ENCODE results near the gene REEP1. TPM values are rescaled to one million over a fixed set of nuclear protein-coding genes. Genes with fewer than 3 reads are reported as not detected.
A peak's percentile ranks its signal among the peaks of the same experiment; 100 is the strongest.

Gene REEP1
- total RNA-seq, 5 donors from 2014 or later (not counting 1 experiment from before 2014, with no cell fraction given): 0.12 to 1.0 (median 0.18) TPM; not detected in 1

DNA sequence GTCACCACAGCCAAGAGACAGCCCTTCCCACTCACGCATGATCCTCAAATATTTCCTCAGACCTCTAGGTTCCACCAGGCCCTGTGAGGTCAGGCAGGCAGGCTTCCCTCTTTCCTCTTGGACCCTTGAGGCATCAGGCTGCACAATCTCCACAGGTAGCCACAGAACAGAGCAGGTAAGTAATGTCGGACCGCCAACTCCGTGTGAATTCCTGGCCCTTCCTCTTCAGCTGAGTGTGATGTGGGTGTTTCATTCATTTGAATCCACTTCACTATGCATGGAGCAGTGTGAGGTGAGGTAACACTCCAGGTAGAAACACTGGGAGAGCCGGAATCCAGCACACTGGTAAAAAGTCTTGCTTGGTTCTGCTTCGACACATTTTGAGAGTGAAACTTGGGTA is 94.2 kb downstream of the REEP1 start:
- Mint-ChIP-seq H3K27ac (no peak overlapping the region), H3K27me3 (peaks cover 0 to 3% of the 10 kb centered on the region in 2 donors), H3K9me3 (no peaks in the 10 kb centered on the region), H3K4me3 (no peak overlapping the region), H3K4me1 (peaks cover 5 to 14% (median 13%) of the 10 kb centered on the region in 3 donors), H3K36me3 (no peaks in the 10 kb centered on the region)
- H3K27me3 ChIP-seq (replicated peaks in 1 of 2; ENCODE audit: control insufficient read depth in 2 of 2, extremely low read depth in 1 of 2, insufficient read depth in 2 of 2, low read length in 1 of 2): no peaks in the 10 kb centered on the region
- H3K9me3 ChIP-seq: no peaks in the 10 kb centered on the region
- no peaks in the 10 kb centered on the region for H3K36me3 ChIP-seq (ENCODE audit: control insufficient read depth in 2 of 2, extremely low read depth in 1 of 2, insufficient read depth in 1 of 2, low read length in 1 of 2)
- ChIA-PET POLR2A (no interaction called here), CTCF (no interaction called here)
- H3K27ac ChIP-seq (ENCODE audit: low read length): no peak overlapping the region
- WGBS (ENCODE audit: insufficient coverage): 93% methylated on average over 3 of the region's 6 CpGs
- ATAC-seq (replicated peaks in 1 of 4) (no peak), DNase-seq (no peak)
- H3K4me1 ChIP-seq (ENCODE audit: control insufficient read depth in 1 of 2, extremely low read depth in 1 of 2, insufficient read depth in 2 of 2, low read length in 2 of 2): peaks cover 5 to 14% of the 10 kb centered on the region in 2 experiments
- H3K4me3 ChIP-seq (ENCODE audit: control insufficient read depth in 1 of 2, extremely low read depth in 1 of 2, low read length in 1 of 2): no peak overlapping the region

DNA sequence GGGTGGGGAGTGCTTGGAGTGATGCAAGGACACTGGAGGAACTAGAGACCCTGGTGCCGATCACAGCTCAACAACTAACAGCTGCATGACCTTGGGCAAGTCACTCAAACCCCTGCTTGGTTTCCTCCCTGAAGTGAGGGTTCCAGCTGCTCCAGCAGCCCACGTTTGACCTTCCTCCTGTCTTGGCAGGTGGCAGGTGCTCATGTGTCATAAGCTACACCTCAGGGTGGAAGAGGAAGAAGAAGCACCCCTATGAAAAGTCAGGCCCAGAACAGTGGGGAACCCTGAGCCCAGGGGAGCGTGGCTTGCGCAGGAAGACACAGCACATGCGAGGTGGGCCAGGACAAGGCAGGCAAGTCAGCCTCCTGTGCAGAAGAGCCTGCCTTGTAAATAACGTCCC is 95.8 kb downstream of the REEP1 start:
- 72% methylated on average over 4 of the region's 6 CpGs for WGBS (ENCODE audit: insufficient coverage)
- CTCF ChIA-PET: no interaction called here

GRCh38 chr2:86240251-86240650 is 97.2 kb downstream of the REEP1 start:
- H3K9me3 ChIP-seq: no peaks in the 10 kb centered on the region
- no peak for DNase-seq
- H3K4me3 ChIP-seq (ENCODE audit: control insufficient read depth in 1 of 2, extremely low read depth in 1 of 2, low read length in 1 of 2): no peak overlapping the region
- Mint-ChIP-seq H3K27ac (no peak overlapping the region), H3K27me3 (peaks cover 3 to 4% of the 10 kb centered on the region in 2 donors), H3K4me1 (peaks cover 8 to 15% (median 14%) of the 10 kb centered on the region in 3 donors), H3K4me3 (no peak overlapping the region), H3K36me3 (no peaks in the 10 kb centered on the region), H3K9me3 (no peaks in the 10 kb centered on the region)
- no peaks in the 10 kb centered on the region for H3K36me3 ChIP-seq (ENCODE audit: control insufficient read depth in 2 of 2, extremely low read depth in 1 of 2, insufficient read depth in 1 of 2, low read length in 1 of 2)
- no peak overlapping the region for H3K27ac ChIP-seq (ENCODE audit: low read length)
- H3K27me3 ChIP-seq (replicated peaks in 1 of 2; ENCODE audit: control insufficient read depth in 2 of 2, extremely low read depth in 1 of 2, insufficient read depth in 2 of 2, low read length in 1 of 2): peaks cover 0 to 3% of the 10 kb centered on the region in 2 experiments
- ChIA-PET CTCF (no interaction called here), POLR2A (no interaction called here)
- ATAC-seq (replicated peaks in 1 of 4): no peak
- 89% methylated on average over 9 of the region's 14 CpGs for WGBS (ENCODE audit: insufficient coverage)
- peaks cover 7 to 17% of the 10 kb centered on the region in 2 experiments for H3K4me1 ChIP-seq (ENCODE audit: control insufficient read depth in 1 of 2, extremely low read depth in 1 of 2, insufficient read depth in 2 of 2, low read length in 2 of 2)

More for the DNA sequence above, 95.8 kb downstream of the REEP1 start:
- no peaks in the 10 kb centered on the region for H3K9me3 ChIP-seq
- POLR2A ChIA-PET: no interaction called here
- H3K9me3 Mint-ChIP-seq: no peaks in the 10 kb centered on the region
- peaks cover 7 to 17% of the 10 kb centered on the region in 2 experiments for H3K4me1 ChIP-seq (ENCODE audit: control insufficient read depth in 1 of 2, extremely low read depth in 1 of 2, insufficient read depth in 2 of 2, low read length in 2 of 2)
- DNase-seq: no peak
- peaks cover 8 to 15% (median 14%) of the 10 kb centered on the region in 3 donors for H3K4me1 Mint-ChIP-seq
- no peak for ATAC-seq (replicated peaks in 1 of 4)
- H3K4me3 ChIP-seq (ENCODE audit: control insufficient read depth in 1 of 2, extremely low read depth in 1 of 2, low read length in 1 of 2): no peak overlapping the region
- no peak overlapping the region for H3K4me3 Mint-ChIP-seq
- no peaks in the 10 kb centered on the region for H3K27me3 ChIP-seq (replicated peaks in 1 of 2; ENCODE audit: control insufficient read depth in 2 of 2, extremely low read depth in 1 of 2, insufficient read depth in 2 of 2, low read length in 1 of 2)
- no peak overlapping the region for H3K27ac ChIP-seq (ENCODE audit: low read length)
- H3K27ac Mint-ChIP-seq: no peak overlapping the region
- no peaks in the 10 kb centered on the region for H3K36me3 ChIP-seq (ENCODE audit: control insufficient read depth in 2 of 2, extremely low read depth in 1 of 2, insufficient read depth in 1 of 2, low read length in 1 of 2)
- peaks cover 0 to 3% of the 10 kb centered on the region in 2 donors for H3K27me3 Mint-ChIP-seq
- H3K36me3 Mint-ChIP-seq: no peaks in the 10 kb centered on the region

GRCh38 chr2:86239745-86240144 is 97.7 kb downstream of the REEP1 start:
- no peaks in the 10 kb centered on the region for H3K9me3 Mint-ChIP-seq
- POLR2A ChIA-PET: no interaction called here
- no peak for DNase-seq
- no peak overlapping the region for H3K4me3 ChIP-seq (ENCODE audit: control insufficient read depth in 1 of 2, extremely low read depth in 1 of 2, low read length in 1 of 2)
- CTCF ChIA-PET: no interaction called here
- no peak overlapping the region for H3K4me3 Mint-ChIP-seq
- peaks cover 0 to 3% of the 10 kb centered on the region in 2 experiments for H3K27me3 ChIP-seq (replicated peaks in 1 of 2; ENCODE audit: control insufficient read depth in 2 of 2, extremely low read depth in 1 of 2, insufficient read depth in 2 of 2, low read length in 1 of 2)
- H3K36me3 ChIP-seq (ENCODE audit: control insufficient read depth in 2 of 2, extremely low read depth in 1 of 2, insufficient read depth in 1 of 2, low read length in 1 of 2): no peaks in the 10 kb centered on the region
- H3K36me3 Mint-ChIP-seq: no peaks in the 10 kb centered on the region
- H3K27ac ChIP-seq (ENCODE audit: low read length): no peak overlapping the region
- H3K4me1 ChIP-seq (ENCODE audit: control insufficient read depth in 1 of 2, extremely low read depth in 1 of 2, insufficient read depth in 2 of 2, low read length in 2 of 2): peaks cover 7 to 17% of the 10 kb centered on the region in 2 experiments
- peaks cover 3 to 4% of the 10 kb centered on the region in 2 donors for H3K27me3 Mint-ChIP-seq
- no peaks in the 10 kb centered on the region for H3K9me3 ChIP-seq
- no CpG with 5 or more reads among the region's 8 CpGs for WGBS (ENCODE audit: insufficient coverage)
- no peak overlapping the region for H3K27ac Mint-ChIP-seq
- peaks cover 8 to 15% (median 14%) of the 10 kb centered on the region in 3 donors for H3K4me1 Mint-ChIP-seq
- ATAC-seq (replicated peaks in 1 of 4): no peak

- Histone ChIP-seq H3K4me3 (ENCODE audit: control insufficient read depth in 1 of 2, extremely low read depth in 1 of 2, low read length in 1 of 2) (no peak overlapping the region), H3K9me3 (no peaks in the 10 kb centered on the region), H3K36me3 (ENCODE audit: control insufficient read depth in 2 of 2, extremely low read depth in 1 of 2, insufficient read depth in 1 of 2, low read length in 1 of 2) (no peaks in the 10 kb centered on the region), H3K27me3 (replicated peaks in 1 of 2; ENCODE audit: control insufficient read depth in 2 of 2, extremely low read depth in 1 of 2, insufficient read depth in 2 of 2, low read length in 1 of 2) (peaks cover 0 to 3% of the 10 kb centered on the region in 2 experiments), H3K4me1 (ENCODE audit: control insufficient read depth in 1 of 2, extremely low read depth in 1 of 2, insufficient read depth in 2 of 2, low read length in 2 of 2) (peaks cover 7 to 17% of the 10 kb centered on the region in 2 experiments), H3K27ac (ENCODE audit: low read length) (no peak overlapping the region)
- no peak overlapping the region for H3K4me3 Mint-ChIP-seq
- no peaks in the 10 kb centered on the region for H3K36me3 Mint-ChIP-seq
- DNase-seq (no peak), ATAC-seq (replicated peaks in 1 of 4) (no peak)
- POLR2A ChIA-PET: no interaction called here
- CTCF ChIA-PET: no interaction called here
- 75% methylated on average over 3 of the region's 4 CpGs for WGBS (ENCODE audit: insufficient coverage)
- H3K27me3 Mint-ChIP-seq: peaks cover 3 to 4% of the 10 kb centered on the region in 2 donors
- no peaks in the 10 kb centered on the region for H3K9me3 Mint-ChIP-seq
- no peak overlapping the region for H3K27ac Mint-ChIP-seq
- peaks cover 8 to 15% (median 14%) of the 10 kb centered on the region in 3 donors for H3K4me1 Mint-ChIP-seq
Observed at GRCh38 chr2:86239326-86239725, 98.1 kb downstream of the REEP1 start.

DNA sequence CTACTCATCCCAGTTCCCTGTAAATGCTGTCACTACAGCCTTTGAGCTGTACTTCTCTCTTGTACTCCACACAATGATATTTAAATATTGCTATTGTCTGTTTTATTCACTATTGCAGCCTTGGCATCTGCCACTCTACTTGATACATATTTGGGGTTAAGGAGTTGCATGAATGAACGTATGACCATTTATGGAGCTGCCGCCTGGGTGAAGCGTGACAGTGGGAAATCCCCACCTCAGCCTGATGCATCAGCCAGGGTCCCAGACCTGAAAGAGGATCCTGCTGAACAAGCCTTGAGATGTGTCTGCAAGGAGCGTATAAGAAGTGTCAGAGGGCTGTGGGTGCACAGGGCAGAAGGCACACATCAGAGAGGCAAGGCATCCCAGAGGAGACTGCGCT is 99.1 kb downstream of the REEP1 start:
- ATAC-seq (replicated peaks in 1 of 4) (peak; percentile 50 to 97 (median 73)), DNase-seq (peak in 28 of 35 experiments; percentile 4 to 63 (median 20))
- Mint-ChIP-seq H3K27ac (no peak overlapping the region), H3K4me1 (peaks cover 8 to 15% (median 10%) of the 10 kb centered on the region in 3 donors), H3K27me3 (peaks cover 3 to 4% of the 10 kb centered on the region in 2 donors), H3K9me3 (no peaks in the 10 kb centered on the region), H3K36me3 (no peaks in the 10 kb centered on the region), H3K4me3 (peak overlapping the region in 1 of 3 donors; percentile 17)
- CTCF ChIA-PET: no interaction called here
- H3K9me3 ChIP-seq: no peaks in the 10 kb centered on the region
- WGBS (ENCODE audit: insufficient coverage): 5% methylated on average over 3 of the region's 5 CpGs
- H3K4me3 ChIP-seq (ENCODE audit: control insufficient read depth in 1 of 2, extremely low read depth in 1 of 2, low read length in 1 of 2): peak overlapping the region in 1 of 2 donors; percentile 32
- POLR2A ChIA-PET: interaction anchor here in 1 of 2 donors (0.6 kb wide), 1 partner anchor 330 kb away, joined by 3 read pairs; no protein-coding TSS in a partner anchor
- no peak overlapping the region for H3K27ac ChIP-seq (ENCODE audit: low read length)
- no peaks in the 10 kb centered on the region for H3K36me3 ChIP-seq (ENCODE audit: control insufficient read depth in 2 of 2, extremely low read depth in 1 of 2, insufficient read depth in 1 of 2, low read length in 1 of 2)
- peaks cover 0 to 3% of the 10 kb centered on the region in 2 experiments for H3K27me3 ChIP-seq (replicated peaks in 1 of 2; ENCODE audit: control insufficient read depth in 2 of 2, extremely low read depth in 1 of 2, insufficient read depth in 2 of 2, low read length in 1 of 2)
- H3K4me1 ChIP-seq (ENCODE audit: control insufficient read depth in 1 of 2, extremely low read depth in 1 of 2, insufficient read depth in 2 of 2, low read length in 2 of 2): peaks cover 7 to 17% of the 10 kb centered on the region in 2 experiments

Data from T-cell (primary cell).